HepG2 (cell line): ENCODE measurements around the gene USP32. TPM values are rescaled to one million over a fixed set of nuclear protein-coding genes. Genes with fewer than 3 reads are reported as not detected.

Source experiments
- ATAC-seq: fragments of 200-7000 bp; cut with Tn5 transposase; 3 replicates; pipeline ENCODE4 v1.9.1; 2020; ENCODE audit warnings: mild to moderate bottlenecking, moderate library complexity
- BruUV-seq: library from RNA; stranded (reverse); fragments of 400-500 nt; replicated peaks from 2 replicates; lab custom pipeline; 2021; lab: Mats Ljungman, UMichigan
- CTCF ChIA-PET: fragments of 300-600 bp; formaldehyde crosslinking; extraction: SDS; loops from one replicate; lab custom pipeline; 2021; ENCODE audit warnings: low total read pairs, inconsistent platforms, low intra/inter-chr PET ratio; lab: Yijun Ruan, JAX
- POLR2A ChIA-PET: fragments of 350-600 bp; sonication (Branson Sonifier 250); formaldehyde crosslinking; loops from one replicate; lab custom pipeline; 2020; ENCODE audit warnings: antibody characterized with exemption, inconsistent platforms; lab: Yijun Ruan, JAX
- DNase-seq: peaks from one replicate; pipeline ENCODE4 v3.0.0-alpha.2; 2015; ENCODE audit warnings: low spot score
- FAIRE-seq: peaks from 3 replicates; lab custom pipeline; 2011; peaks lifted over from hg19 to GRCh38; lab: Jason Lieb, UNC
- H2AFZ ChIP-seq: one replicate; pipeline ENCODE4 v1.6.1; 2011; ENCODE audit warnings: low read length, inconsistent platforms
- H3K27ac ChIP-seq: fragments of 300-600 bp; 3 replicates; pipeline ENCODE4 v1.8.0; 2011; ENCODE audit warnings: mixed run types, mild to moderate bottlenecking, mixed read lengths, low read length, inconsistent platforms; ENCODE audit not compliant: insufficient read depth; ENCODE audit errors: extremely low read length
- H3K27me3 ChIP-seq, 2 experiments: fragments of 200-600 bp in 1 of 2; 2 replicates in 1 of 2; 3 replicates in 1 of 2; pipeline versions ENCODE4 v1.6.0 to v1.8.0; 2011; ENCODE audit warnings: low read length in 2 of 2, mild to moderate bottlenecking in 2 of 2, moderate library complexity in 2 of 2, inconsistent platforms in 1 of 2; ENCODE audit not compliant: insufficient read depth in 2 of 2, control insufficient read depth in 1 of 2
- H3K36me3 ChIP-seq, 2 experiments: fragments of 200-600 bp in 1 of 2; replicated peaks in 1 of 2; 2 replicates in 1 of 2; 3 replicates in 1 of 2; pipeline versions ENCODE4 v1.5.1 to v1.8.0; 2011; ENCODE audit warnings: low read length in 2 of 2, inconsistent platforms in 1 of 2; ENCODE audit not compliant: insufficient read depth in 2 of 2, control insufficient read depth in 1 of 2
- H3K4me1 ChIP-seq: 2 replicates; pipeline ENCODE4 v1.5.1; 2012; ENCODE audit warnings: low read length, inconsistent platforms; ENCODE audit not compliant: insufficient read depth
- H3K4me2 ChIP-seq: 2 replicates; pipeline ENCODE4 v1.6.0; 2011; ENCODE audit warnings: low read depth, low read length, inconsistent platforms
- H3K4me3 ChIP-seq, 3 experiments: fragments of 200-600 bp in 1 of 3; sonication (generic), shearing (Covaris generic) in 1 of 3; replicated peaks in 1 of 3; 2 replicates each; pipeline ENCODE4 v1.5.1; 2011 to 2016; ENCODE audit warnings: low read length in 3 of 3, inconsistent platforms in 2 of 3, low read depth in 2 of 3, mild to moderate bottlenecking in 2 of 3, control low read depth in 1 of 3, mixed read lengths in 1 of 3; ENCODE audit not compliant: insufficient read depth in 1 of 3
- H3K79me2 ChIP-seq: one replicate; pipeline ENCODE4 v1.6.1; 2011; ENCODE audit warnings: low read length, inconsistent platforms; ENCODE audit not compliant: insufficient read depth
- H3K9ac ChIP-seq: 2 replicates; pipeline ENCODE4 v1.6.0; 2011; ENCODE audit warnings: mild to moderate bottlenecking, low read depth, low read length, inconsistent platforms; ENCODE audit not compliant: insufficient read depth
- H3K9me3 ChIP-seq: 2 replicates; pipeline ENCODE4 v1.5.1; 2012; ENCODE audit warnings: mild to moderate bottlenecking, low read length
- H4K20me1 ChIP-seq: 2 replicates; pipeline ENCODE4 v1.6.0; 2011; ENCODE audit warnings: inconsistent platforms, mild to moderate bottlenecking, low read length, moderate library complexity; ENCODE audit not compliant: insufficient read depth
- ARID2 ChIP-seq: sonication (generic); formaldehyde crosslinking; IDR thresholded peaks from 2 replicates; pipeline ENCODE4 v1.8.1; 2022; ENCODE audit warnings: mild to moderate bottlenecking, missing genetic modification reagents, borderline replicate concordance
- BCL6 ChIP-seq: IDR thresholded peaks from 2 replicates; pipeline ENCODE4 v1.6.1; 2016; ENCODE audit warnings: missing genetic modification reagents, missing compliant biosample characterization
- FIP1L1 ChIP-seq: fragments of 200-400 bp; formaldehyde crosslinking; IDR thresholded peaks from 2 replicates; pipeline ENCODE4 v1.6.1; 2018; ENCODE audit warnings: low read depth, mild to moderate bottlenecking, low read length, moderate library complexity, borderline replicate concordance; ENCODE audit not compliant: insufficient read depth
- HNF4G ChIP-seq, 2 experiments: sonication (generic) in 1 of 2; formaldehyde crosslinking in 1 of 2; IDR thresholded peaks; 2 replicates each; pipeline versions ENCODE4 v1.4.0 to v1.6.1; 2011 to 2020; ENCODE audit warnings: borderline replicate concordance in 2 of 2, low read depth in 2 of 2, mild to moderate bottlenecking in 2 of 2, low read length in 1 of 2, missing genetic modification reagents in 1 of 2, moderate library complexity in 1 of 2
- SALL1 ChIP-seq: sonication (generic); formaldehyde crosslinking; IDR thresholded peaks from 2 replicates; pipeline ENCODE4 v1.8.0; 2022; ENCODE audit warnings: mild to moderate bottlenecking, missing genetic modification reagents
- SIX1 ChIP-seq: sonication (generic); formaldehyde crosslinking; IDR thresholded peaks from 2 replicates; pipeline ENCODE4 v1.4.0; 2020; ENCODE audit warnings: missing genetic modification reagents, borderline replicate concordance
- SRSF4 ChIP-seq: fragments of 200-400 bp; formaldehyde crosslinking; IDR thresholded peaks from one replicate; pipeline ENCODE4 v1.6.1; 2018; ENCODE audit warnings: mild to moderate bottlenecking, low read depth, low read length, moderate library complexity; ENCODE audit not compliant: poor library complexity, severe bottlenecking
- TGIF2 ChIP-seq: IDR thresholded peaks from 2 replicates; pipeline ENCODE4 v1.6.1; 2016; ENCODE audit warnings: control low read depth, missing compliant biosample characterization
- ZBTB42 ChIP-seq: sonication (generic); formaldehyde crosslinking; IDR thresholded peaks from 2 replicates; pipeline ENCODE4 v1.5.0; 2020; ENCODE audit warnings: mild to moderate bottlenecking, missing genetic modification reagents
- ZNF143 ChIP-seq: sonication (generic); formaldehyde crosslinking; IDR thresholded peaks from 2 replicates; pipeline ENCODE4 v1.4.0; 2020; ENCODE audit warnings: missing genetic modification reagents
- ZNF709 ChIP-seq: sonication (generic); formaldehyde crosslinking; IDR thresholded peaks from 2 replicates; pipeline ENCODE4 v1.5.0; 2020; ENCODE audit warnings: mild to moderate bottlenecking, missing genetic modification reagents
- WGBS: methylation state at CpG from one replicate; pipeline ENCODE4 v1.1.6; 2017; ENCODE audit warnings: low lambda C conversion rate; 5-methylcytosine and 5-hydroxymethylcytosine counted together
- in situ Hi-C: cut with HindIII; loops from 2 replicates; pipeline ENCODE4 v1.10.0; 2017; ENCODE audit warnings: low pct_unique_long_range_greater_than_20kb; ENCODE audit not compliant: extremely low pct_ligation_motif_present
- intact Hi-C: fragments of 100-400 bp; cut with micrococcal nuclease; formaldehyde crosslinking; loops from one replicate; pipeline ENCODE4 v1.10.0; 2022; ENCODE audit not compliant: unreplicated experiment
- polyA plus RNA-seq, 8 experiments: library from polyadenylated mRNA; depleted of rRNA in 3 of 8; stranded (reverse) in 7 of 8; unstranded in 1 of 8; fragments of >200 nt; fragmentation: Illumina TruSeq in 4 of 8; extraction: Trizol in 4 of 8; gene quantifications; 2 replicates each; pipeline versions ENCODE4 v1.2.1 to v1.2.3, GENCODE V29; 2011 to 2016; ENCODE audit warnings: low read depth in 4 of 8, missing spikeins in 1 of 8, mixed read lengths in 1 of 8; ENCODE audit not compliant: insufficient read depth in 1 of 8
- total RNA-seq, 5 experiments: library from RNA; depleted of rRNA; stranded (reverse); fragments of >200 nt; fragmentation: Illumina TruSeq; extraction: Trizol; gene quantifications; 2 replicates each; pipeline ENCODE4 v1.2.3, GENCODE V29; 2016; ENCODE audit warnings: low read depth in 1 of 5
- TF ChIP-seq, protein P1 (sequence below): sonication (generic); formaldehyde crosslinking; IDR thresholded peaks from 2 replicates; pipeline ENCODE4 v1.4.0; 2020; ENCODE audit warnings: missing genetic modification reagents, borderline replicate concordance
- TF ChIP-seq, protein P2 (sequence below): sonication (generic); formaldehyde crosslinking; IDR thresholded peaks from 2 replicates; pipeline ENCODE4 v1.8.0; 2022; ENCODE audit warnings: missing genetic modification reagents, mild to moderate bottlenecking, inconsistent platforms, borderline replicate concordance
- TF ChIP-seq, protein P3 (sequence below): sonication (generic); formaldehyde crosslinking; IDR thresholded peaks from 2 replicates; pipeline ENCODE4 v1.4.0; 2020; ENCODE audit warnings: missing genetic modification reagents, low read depth, mild to moderate bottlenecking, borderline replicate concordance
- TF ChIP-seq, protein P4 (sequence below): sonication (generic); formaldehyde crosslinking; IDR thresholded peaks from 2 replicates; pipeline ENCODE4 v1.4.0; 2020; ENCODE audit warnings: mild to moderate bottlenecking, missing genetic modification reagents

Gene USP32
- total and polyA plus RNA-seq, 2 of the 13 experiments (the other 11 are each of a cell fraction or from before 2014, with no cell fraction given), result 24.9 to 39.9 TPM

DNA sequence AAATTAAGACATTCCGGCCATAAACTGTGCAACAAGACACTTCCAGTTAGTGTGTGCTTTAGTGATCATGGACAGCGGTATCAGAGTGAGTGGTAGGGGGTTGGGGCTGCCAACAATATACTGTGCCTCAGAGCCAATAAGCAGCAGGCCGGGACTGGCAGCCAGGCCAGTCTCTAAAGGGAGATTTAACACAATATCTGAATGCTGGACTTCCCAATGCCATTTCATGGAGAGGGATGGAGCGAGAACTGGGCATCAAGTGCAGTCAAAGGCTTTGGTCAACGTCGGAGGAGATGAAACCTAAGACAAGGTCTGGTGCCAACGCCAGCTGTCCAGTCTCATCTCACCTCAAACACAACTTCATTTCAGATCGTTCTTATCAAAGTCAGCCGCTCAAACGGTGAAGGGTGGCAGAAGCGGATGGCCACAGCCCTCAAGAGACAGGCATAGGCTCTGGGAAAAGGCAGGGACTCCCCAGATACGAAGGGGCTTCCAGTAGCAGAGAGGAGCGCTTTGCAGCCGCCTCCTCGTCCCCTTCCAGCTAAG is 935 bp downstream of the USP32 start:
- 2% methylated on average over 15 of the region's 15 CpGs for WGBS
- ChIA-PET POLR2A (interaction anchor here (0.7 to 2.7 kb wide), 13 partner anchors 11 to 684 kb away, joined by 3 to 30 read pairs (median 6); partner anchors contain the start of genes BCAS3, HEATR6, PPM1D and PTRH2), CTCF (no interaction called here)
- peak; percentile 39 for DNase-seq
- Histone ChIP-seq H3K4me3 (peak overlapping the region; percentile 90 to 100 (median 90)), H3K36me3 (no peaks in the 10 kb centered on the region), H4K20me1 (no peaks in the 10 kb centered on the region; the same call in 1 of the 2 replicates), H2AFZ (no peak overlapping the region), H3K4me1 (peaks cover 54% of the 10 kb centered on the region), H3K27ac (peak overlapping the region; percentile 95), H3K27me3 (no peaks in the 10 kb centered on the region; a peak in 1 of 5 replicates), H3K79me2 (peaks cover 51% of the 10 kb centered on the region), H3K9me3 (no peaks in the 10 kb centered on the region), H3K4me2 (peak overlapping the region; percentile 95), H3K9ac (peak overlapping the region; percentile 96)
- ATAC-seq, result peak; percentile 49
- in situ Hi-C loops, result no loop called here
- no TSS peak for BruUV-seq
- intact Hi-C loops, result loop anchor here (2.0 kb wide), 1 partner anchor 34 kb away; no protein-coding TSS in a partner anchor
- no peak for FAIRE-seq
- 0 out of 2 replicates have a peak, but pooled peaks have one; percentile 5 for TF ChIP-seq SIX1 (CRISPR knock-in tag)
- TF ChIP-seq ZNF709, result no peak
- no peak for TF ChIP-seq ZBTB42 (CRISPR knock-in tag)
- TF ChIP-seq HNF4G (IDR thresholded peaks at IDR 0.05; ENCODE audit: borderline replicate concordance, low read depth, low read length), result no peak
- TF ChIP-seq HNF4G (CRISPR knock-in tag; IDR thresholded peaks at IDR 0.05; ENCODE audit: borderline replicate concordance, low read depth), result peak; percentile 23; the same call in 1 of the 2 replicates
- TF ChIP-seq SRSF4, result no peak
- TF ChIP-seq, protein P1, sequence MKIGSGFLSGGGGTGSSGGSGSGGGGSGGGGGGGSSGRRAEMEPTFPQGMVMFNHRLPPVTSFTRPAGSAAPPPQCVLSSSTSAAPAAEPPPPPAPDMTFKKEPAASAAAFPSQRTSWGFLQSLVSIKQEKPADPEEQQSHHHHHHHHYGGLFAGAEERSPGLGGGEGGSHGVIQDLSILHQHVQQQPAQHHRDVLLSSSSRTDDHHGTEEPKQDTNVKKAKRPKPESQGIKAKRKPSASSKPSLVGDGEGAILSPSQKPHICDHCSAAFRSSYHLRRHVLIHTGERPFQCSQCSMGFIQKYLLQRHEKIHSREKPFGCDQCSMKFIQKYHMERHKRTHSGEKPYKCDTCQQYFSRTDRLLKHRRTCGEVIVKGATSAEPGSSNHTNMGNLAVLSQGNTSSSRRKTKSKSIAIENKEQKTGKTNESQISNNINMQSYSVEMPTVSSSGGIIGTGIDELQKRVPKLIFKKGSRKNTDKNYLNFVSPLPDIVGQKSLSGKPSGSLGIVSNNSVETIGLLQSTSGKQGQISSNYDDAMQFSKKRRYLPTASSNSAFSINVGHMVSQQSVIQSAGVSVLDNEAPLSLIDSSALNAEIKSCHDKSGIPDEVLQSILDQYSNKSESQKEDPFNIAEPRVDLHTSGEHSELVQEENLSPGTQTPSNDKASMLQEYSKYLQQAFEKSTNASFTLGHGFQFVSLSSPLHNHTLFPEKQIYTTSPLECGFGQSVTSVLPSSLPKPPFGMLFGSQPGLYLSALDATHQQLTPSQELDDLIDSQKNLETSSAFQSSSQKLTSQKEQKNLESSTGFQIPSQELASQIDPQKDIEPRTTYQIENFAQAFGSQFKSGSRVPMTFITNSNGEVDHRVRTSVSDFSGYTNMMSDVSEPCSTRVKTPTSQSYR (CRISPR knock-in tag), result 0 out of 2 replicates have a peak, but pooled peaks have one; percentile 33
- 0 out of 2 replicates have a peak, but pooled peaks have one; percentile 42 for TF ChIP-seq ARID2 (CRISPR knock-in tag)
- 0 out of 2 replicates have a peak, but pooled peaks have one; percentile 9 for TF ChIP-seq BCL6
- TF ChIP-seq, protein P2, sequence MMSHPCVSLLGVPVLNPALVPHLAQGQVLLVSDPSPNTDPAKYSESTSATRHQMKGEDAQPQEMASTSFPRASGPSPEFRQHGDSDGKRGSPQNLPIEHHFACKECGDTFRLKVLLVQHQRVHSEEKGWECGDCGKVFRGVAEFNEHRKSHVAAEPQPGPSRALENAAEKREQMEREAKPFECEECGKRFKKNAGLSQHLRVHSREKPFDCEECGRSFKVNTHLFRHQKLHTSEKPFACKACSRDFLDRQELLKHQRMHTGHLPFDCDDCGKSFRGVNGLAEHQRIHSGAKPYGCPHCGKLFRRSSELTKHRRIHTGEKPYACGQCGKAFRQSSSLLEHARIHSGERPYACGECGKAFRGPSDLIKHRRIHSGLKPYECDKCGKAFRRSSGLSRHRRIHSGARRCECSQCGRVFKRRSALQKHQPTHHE (CRISPR knock-in tag), result no peak
- TF ChIP-seq, protein P3, sequence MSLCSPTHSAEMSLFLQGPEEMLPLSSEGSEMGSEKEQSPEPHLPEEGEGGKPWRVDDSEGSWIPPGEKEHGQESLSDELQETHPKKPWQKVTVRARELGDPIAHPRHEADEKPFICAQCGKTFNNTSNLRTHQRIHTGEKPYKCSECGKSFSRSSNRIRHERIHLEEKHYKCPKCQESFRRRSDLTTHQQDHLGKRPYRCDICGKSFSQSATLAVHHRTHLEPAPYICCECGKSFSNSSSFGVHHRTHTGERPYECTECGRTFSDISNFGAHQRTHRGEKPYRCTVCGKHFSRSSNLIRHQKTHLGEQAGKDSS (CRISPR knock-in tag), result 0 out of 2 replicates have a peak, but pooled peaks have one; percentile 0
- 0 out of 2 replicates have a peak, but pooled peaks have one; percentile 38 for TF ChIP-seq SALL1 (CRISPR knock-in tag)
- TF ChIP-seq FIP1L1, result no peak
- no peak for TF ChIP-seq ZNF143 (CRISPR knock-in tag)
- TF ChIP-seq, protein P4, sequence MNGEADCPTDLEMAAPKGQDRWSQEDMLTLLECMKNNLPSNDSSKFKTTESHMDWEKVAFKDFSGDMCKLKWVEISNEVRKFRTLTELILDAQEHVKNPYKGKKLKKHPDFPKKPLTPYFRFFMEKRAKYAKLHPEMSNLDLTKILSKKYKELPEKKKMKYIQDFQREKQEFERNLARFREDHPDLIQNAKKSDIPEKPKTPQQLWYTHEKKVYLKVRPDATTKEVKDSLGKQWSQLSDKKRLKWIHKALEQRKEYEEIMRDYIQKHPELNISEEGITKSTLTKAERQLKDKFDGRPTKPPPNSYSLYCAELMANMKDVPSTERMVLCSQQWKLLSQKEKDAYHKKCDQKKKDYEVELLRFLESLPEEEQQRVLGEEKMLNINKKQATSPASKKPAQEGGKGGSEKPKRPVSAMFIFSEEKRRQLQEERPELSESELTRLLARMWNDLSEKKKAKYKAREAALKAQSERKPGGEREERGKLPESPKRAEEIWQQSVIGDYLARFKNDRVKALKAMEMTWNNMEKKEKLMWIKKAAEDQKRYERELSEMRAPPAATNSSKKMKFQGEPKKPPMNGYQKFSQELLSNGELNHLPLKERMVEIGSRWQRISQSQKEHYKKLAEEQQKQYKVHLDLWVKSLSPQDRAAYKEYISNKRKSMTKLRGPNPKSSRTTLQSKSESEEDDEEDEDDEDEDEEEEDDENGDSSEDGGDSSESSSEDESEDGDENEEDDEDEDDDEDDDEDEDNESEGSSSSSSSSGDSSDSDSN, result 0 out of 2 replicates have a peak, but pooled peaks have one; percentile 2
- no peak for TF ChIP-seq TGIF2 (CRISPR knock-in tag)
